Measurements from ENCODE around the gene GSTM3. TPM values are rescaled to one million over a fixed set of nuclear protein-coding genes. Genes with fewer than 3 reads are reported as not detected.
A peak's percentile ranks its signal among the peaks of the same experiment; 100 is the strongest.

GSTM3 gene
- total RNA-seq, 4 donors from 2014 or later: 8.2 to 34.1 (median 24.3) TPM

- intact Hi-C loops (cut with DNase I; ENCODE audit: low total_unique reads): no loop called here
- Histone ChIP-seq H3K4me3 (no peak overlapping the region), H3K27ac (peak overlapping the region; percentile 68 to 79 (median 72)), H3K27me3 (no peaks in the 10 kb centered on the region), H3K36me3 (no peaks in the 10 kb centered on the region), H3K9me3 (no peaks in the 10 kb centered on the region), H3K4me1 (peaks cover 11 to 55% (median 26%) of the 10 kb centered on the region in 4 donors)
- in situ Hi-C loops (cut with MboI; ENCODE audit: low pct_ligation_motif_present in 1 of 4, low pct_unique_long_range_greater_than_20kb in 1 of 4, low sequenced_read_pairs in 3 of 4): loop anchor here in 1 of 4 donors (25.0 kb wide), 1 partner anchor 126 kb away; the partner anchor contains the start of gene CSF1
- WGBS, 2 donors (ENCODE audit: low coverage in 1 of 2): 69 to 80% methylated on average over 2 to 5 of the region's 5 CpGs
- peak; percentile 8 for DNase-seq
- no peak for TF ChIP-seq EP300 (IDR thresholded peaks at IDR 0.05; ENCODE audit: low read depth)
- TF ChIP-seq CTCF (IDR thresholded peaks at IDR 0.05): no peak
- no peak for TF ChIP-seq POLR2A (IDR thresholded peaks at IDR 0.05)
- TF ChIP-seq POLR2AphosphoS5 (IDR thresholded peaks at IDR 0.05): no peak
These were observed 45.3 kb upstream of the GSTM3 start for GRCh38 chr1:109786112-109786480.

- intact Hi-C loops (cut with DNase I; ENCODE audit: low total_unique reads) (no loop called here), in situ Hi-C loops (cut with MboI; ENCODE audit: low pct_ligation_motif_present in 1 of 4, low pct_unique_long_range_greater_than_20kb in 1 of 4, low sequenced_read_pairs in 3 of 4) (loop anchor here in 1 of 4 donors (25.0 kb wide), 1 partner anchor 127 kb away; the partner anchor contains the start of gene CSF1)
- Histone ChIP-seq H3K4me3 (no peak overlapping the region), H3K27me3 (no peaks in the 10 kb centered on the region), H3K9me3 (peaks cover 0 to 4% of the 10 kb centered on the region in 2 donors), H3K36me3 (no peaks in the 10 kb centered on the region), H3K27ac (peak overlapping the region in 2 of 4 donors; percentile 72 to 79), H3K4me1 (peaks cover 7 to 50% (median 23%) of the 10 kb centered on the region in 4 donors)
- TF ChIP-seq CTCF (IDR thresholded peaks at IDR 0.05): no peak
- TF ChIP-seq POLR2AphosphoS5 (IDR thresholded peaks at IDR 0.05): no peak
- no peak for TF ChIP-seq POLR2A (IDR thresholded peaks at IDR 0.05)
- TF ChIP-seq EP300 (IDR thresholded peaks at IDR 0.05; ENCODE audit: low read depth): no peak
- 86 to 89% methylated on average over 1 to 4 of the region's 4 CpGs for WGBS, 2 donors (ENCODE audit: low coverage in 1 of 2)
- DNase-seq: peak; percentile 5
These were observed 44.7 kb upstream of the GSTM3 start for GRCh38 chr1:109785446-109786111.

GRCh38 chr1:109784551-109785252 is 43.9 kb upstream of the GSTM3 start:
- DNase-seq: peak; percentile 4

More at GRCh38 chr1:109784551-109785252, 43.9 kb upstream of the GSTM3 start:
- peaks cover 0 to 4% of the 10 kb centered on the region in 2 donors for H3K9me3 ChIP-seq
- in situ Hi-C loops (cut with MboI; ENCODE audit: low pct_ligation_motif_present in 1 of 4, low pct_unique_long_range_greater_than_20kb in 1 of 4, low sequenced_read_pairs in 3 of 4) (loop anchor here in 1 of 4 donors (25.0 kb wide), 1 partner anchor 128 kb away; the partner anchor contains the start of gene CSF1), intact Hi-C loops (cut with DNase I; ENCODE audit: low total_unique reads) (no loop called here)
- no peaks in the 10 kb centered on the region for H3K36me3 ChIP-seq
- H3K4me1 ChIP-seq: peaks cover 7 to 46% (median 22%) of the 10 kb centered on the region in 4 donors
- H3K4me3 ChIP-seq: no peak overlapping the region
- WGBS, 2 donors (ENCODE audit: low coverage in 1 of 2): 91% methylated on average over 5 of the region's 5 CpGs; no CpG with 5 or more reads in 1 of the 2 donors
- no peak for TF ChIP-seq EP300 (IDR thresholded peaks at IDR 0.05; ENCODE audit: low read depth)
- no peak for TF ChIP-seq POLR2A (IDR thresholded peaks at IDR 0.05)
- no peak for TF ChIP-seq CTCF (IDR thresholded peaks at IDR 0.05)
- TF ChIP-seq POLR2AphosphoS5 (IDR thresholded peaks at IDR 0.05): no peak
- no peaks in the 10 kb centered on the region for H3K27me3 ChIP-seq
- H3K27ac ChIP-seq: no peak overlapping the region
